NCI-H345 (cell line): ENCODE data around the gene EIF2B5.
"Not testable (repeated sequence)": the region's sequence is repeated elsewhere in the genome, so short reads cannot be mapped to it uniquely, and the experiment has no call there.

Source experiments
- DNase-seq: peaks from one replicate; lab custom pipeline; 2025; lab: John Stamatoyannopoulos, UW

The EIF2B5 gene

GRCh38 chr3:184135149-184135910 lies at the start of gene EIF2B5:
TSS of gene EIF2B5 (plus strand) at chr3:184135358. CDS start at chr3:184135386, 28 bp downstream.
- peak; percentile 96 for DNase-seq

GRCh38 chr3:184085389-184085852 lies 49.7 kb upstream of the EIF2B5 start:
- DNase-seq, result no peak

GRCh38 chr3:184092199-184092598 lies 43.0 kb upstream of the EIF2B5 start:
- DNase-seq, result no peak

- no peak for DNase-seq
Measured at GRCh38 chr3:184096811-184097383, 38.3 kb upstream of the EIF2B5 start, which contains the start of gene HTR3E. TSS of gene HTR3E (plus strand) at chr3:184097064. CDS start at chr3:184097530, 466 bp downstream.

GRCh38 chr3:184097556-184097955 lies 37.6 kb upstream of the EIF2B5 start:
- no peak for DNase-seq

GRCh38 chr3:184099806-184100686 lies 35.1 kb upstream of the EIF2B5 start:
- DNase-seq, result no peak

GRCh38 chr3:184110316-184110725 lies 24.8 kb upstream of the EIF2B5 start:
- DNase-seq, result no peak

GRCh38 chr3:184116017-184116416 lies 19.1 kb upstream of the EIF2B5 start:
- DNase-seq, result no peak

GRCh38 chr3:184117636-184118035 lies 17.5 kb upstream of the EIF2B5 start:
- DNase-seq, result peak; percentile 5

GRCh38 chr3:184121031-184121430 lies 14.1 kb upstream of the EIF2B5 start:
- DNase-seq, result not testable (repeated sequence)

GRCh38 chr3:184126006-184126405 lies 9.2 kb upstream of the EIF2B5 start:
- DNase-seq, result no peak

- peak; percentile 58 for DNase-seq
Measured at GRCh38 chr3:184129012-184129411, 6.1 kb upstream of the EIF2B5 start.

GRCh38 chr3:184132945-184133344 lies 2.2 kb upstream of the EIF2B5 start:
- no peak for DNase-seq

- DNase-seq, result peak; percentile 84
Measured at GRCh38 chr3:184133840-184134745, 1.1 kb upstream of the EIF2B5 start.

GRCh38 chr3:184134746-184135148 lies 411 bp upstream of the EIF2B5 start:
- peak; percentile 72 for DNase-seq

GRCh38 chr3:184135911-184136260 lies 728 bp downstream of the EIF2B5 start:
- no peak for DNase-seq

GRCh38 chr3:184140436-184140835 lies 5.3 kb downstream of the EIF2B5 start:
- DNase-seq, result no peak

GRCh38 chr3:184142199-184142598 lies 7.0 kb downstream of the EIF2B5 start:
- DNase-seq, result no peak

- no peak for DNase-seq
Measured at GRCh38 chr3:184143327-184143726, 8.2 kb downstream of the EIF2B5 start.

- DNase-seq, result no peak
Measured at GRCh38 chr3:184144505-184144904, 9.3 kb downstream of the EIF2B5 start.

GRCh38 chr3:184145111-184145524 lies 10.0 kb downstream of the EIF2B5 start:
- peak; percentile 67 for DNase-seq
